ENCODE measurements around the gene CLEC2D. TPM values are rescaled to one million over a fixed set of nuclear protein-coding genes. Genes with fewer than 3 reads are reported as not detected.

Gene CLEC2D, protein sequence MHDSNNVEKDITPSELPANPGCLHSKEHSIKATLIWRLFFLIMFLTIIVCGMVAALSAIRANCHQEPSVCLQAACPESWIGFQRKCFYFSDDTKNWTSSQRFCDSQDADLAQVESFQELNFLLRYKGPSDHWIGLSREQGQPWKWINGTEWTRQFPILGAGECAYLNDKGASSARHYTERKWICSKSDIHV
- 1.7 and 2.7 TPM in 2 replicates for total RNA-seq

DNA sequence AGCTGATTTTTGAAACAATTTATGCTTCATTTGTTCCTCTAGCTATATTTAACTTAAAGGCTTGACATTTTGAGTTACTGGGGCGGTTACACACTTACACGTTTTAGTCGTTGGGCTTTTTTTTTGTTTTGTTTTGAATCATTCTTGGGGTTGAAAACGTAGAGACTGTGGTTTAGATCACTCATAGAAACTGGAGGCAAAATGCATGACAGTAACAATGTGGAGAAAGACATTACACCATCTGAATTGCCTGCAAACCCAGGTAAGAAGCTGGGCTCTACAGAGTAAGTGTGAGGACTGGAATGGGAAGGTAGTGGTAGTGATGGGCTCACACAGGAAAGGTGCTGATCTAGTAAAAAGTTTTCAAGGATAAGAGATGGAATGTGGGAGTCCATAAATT is at the start of gene CLEC2D:
Gene CLEC2D (plus strand): TSS at position 180 of the 400 bp plus-strand sequence. CDS start 22 bp downstream, at position 202.

DNA sequence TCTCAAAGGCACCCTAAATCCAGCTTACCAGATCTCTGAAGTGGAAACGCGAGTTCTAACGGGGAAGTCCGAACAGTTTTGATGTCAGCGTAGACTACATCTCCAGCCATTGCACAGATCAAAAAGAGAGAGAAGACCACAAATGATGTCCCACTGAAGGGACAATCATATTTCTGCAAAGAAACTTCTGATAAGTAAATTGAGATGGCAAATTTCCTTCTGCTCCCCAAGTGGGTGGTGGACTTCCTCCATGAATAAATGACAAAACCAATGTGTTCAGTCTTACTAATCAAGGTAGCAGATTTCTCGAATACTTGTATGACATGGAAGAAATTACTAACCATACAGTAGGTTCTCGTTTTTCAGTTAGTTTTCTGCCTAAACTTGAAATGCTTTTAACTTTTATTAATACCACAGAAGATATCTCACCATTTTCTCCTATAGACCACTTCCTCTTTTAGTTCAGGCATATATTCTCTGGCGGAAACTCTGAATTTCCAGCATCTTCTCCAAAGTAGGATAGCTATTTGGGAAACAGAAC is 63.5 kb downstream of the CLEC2D start, which contains the start of gene CLECL1:
Gene CLECL1 (minus strand): TSS at position 177 of the 541 bp plus-strand sequence.

Other genes starting within 250 kb of the CLEC2D start
- gene KLRB1, start 61.8 kb upstream of the CLEC2D start, total RNA-seq, result not detected in 2 replicates
- not detected in 2 replicates for gene CLECL1, start 63.4 kb downstream of the CLEC2D start, total RNA-seq
- gene CD69, start 91.2 kb downstream of the CLEC2D start, total RNA-seq, result not detected in 2 replicates
- gene KLRF1, start 157.8 kb downstream of the CLEC2D start, total RNA-seq, result 3.0 TPM in 1 of 2 replicates, not detected in the other
- gene CLEC2B, start 199.6 kb downstream of the CLEC2D start, total RNA-seq, result 4.0 and 11.4 TPM in 2 replicates
- gene KLRF2, start 211.8 kb downstream of the CLEC2D start, total RNA-seq, result not detected in 2 replicates